Measurements from ENCODE around the gene APOF.

GRCh38 chr12:56321027-56321426, 41.6 kb downstream of the APOF start:
- TF ChIP-seq CTCF (IDR thresholded peaks at IDR 0.05) (no peak), POLR2A (IDR thresholded peaks at IDR 0.05) (no peak)

Measured in body of pancreas (tissue), 4 donors.